Measurements from ENCODE around the gene CD300LG. TPM values are rescaled to one million over a fixed set of nuclear protein-coding genes. Genes with fewer than 3 reads are reported as not detected.

The CD300LG gene
- total RNA-seq, 1 donor from 2014 or later = not detected

DNA sequence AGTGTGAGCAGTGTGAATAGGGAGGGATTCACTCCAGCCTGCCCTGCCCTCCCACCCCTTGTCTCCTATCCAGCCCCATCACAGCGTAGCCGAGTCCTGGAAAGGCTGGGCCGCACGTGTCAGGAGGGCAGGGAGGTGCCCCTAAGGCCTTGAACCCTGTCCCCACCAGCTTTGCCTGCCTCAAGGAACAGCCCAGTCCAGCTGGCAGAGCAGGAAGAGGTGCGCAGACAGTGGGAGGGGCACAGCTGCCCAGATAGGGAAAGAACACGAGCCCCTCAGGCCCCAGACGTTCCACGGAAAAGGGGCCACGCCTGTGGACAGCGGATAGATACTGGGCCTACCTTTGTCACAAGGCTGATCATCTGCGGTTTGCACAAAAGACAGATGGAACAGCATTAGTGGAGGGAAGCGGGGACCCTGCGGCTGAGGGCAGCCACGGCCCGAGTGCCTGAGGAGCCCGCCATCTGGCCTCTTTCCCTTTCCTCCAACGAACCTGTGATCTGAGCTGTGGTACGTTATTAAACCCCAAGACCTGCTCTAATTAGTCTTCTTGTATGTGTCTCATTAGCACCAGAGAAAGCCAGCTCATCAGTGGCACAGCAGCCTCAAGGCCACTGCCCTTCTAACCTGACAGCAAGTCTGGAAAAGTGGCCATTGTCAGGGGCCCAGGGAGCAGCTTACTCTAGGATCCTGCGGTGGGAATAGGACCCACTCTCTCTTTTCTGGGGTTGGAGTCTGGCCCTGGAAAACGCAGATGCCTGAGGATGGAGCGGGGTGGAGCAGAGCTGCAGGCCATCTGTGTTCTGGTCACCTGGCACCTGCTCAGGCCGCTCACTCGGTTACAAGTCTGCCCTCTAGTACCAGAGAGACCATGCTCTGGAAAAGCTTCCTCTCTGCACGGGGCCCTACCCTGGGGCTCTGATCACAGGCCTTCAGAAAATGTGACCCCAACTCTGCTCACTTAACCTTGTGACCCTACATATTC is 30.3 kb upstream of the CD300LG start:
- TF ChIP-seq, protein P1, sequence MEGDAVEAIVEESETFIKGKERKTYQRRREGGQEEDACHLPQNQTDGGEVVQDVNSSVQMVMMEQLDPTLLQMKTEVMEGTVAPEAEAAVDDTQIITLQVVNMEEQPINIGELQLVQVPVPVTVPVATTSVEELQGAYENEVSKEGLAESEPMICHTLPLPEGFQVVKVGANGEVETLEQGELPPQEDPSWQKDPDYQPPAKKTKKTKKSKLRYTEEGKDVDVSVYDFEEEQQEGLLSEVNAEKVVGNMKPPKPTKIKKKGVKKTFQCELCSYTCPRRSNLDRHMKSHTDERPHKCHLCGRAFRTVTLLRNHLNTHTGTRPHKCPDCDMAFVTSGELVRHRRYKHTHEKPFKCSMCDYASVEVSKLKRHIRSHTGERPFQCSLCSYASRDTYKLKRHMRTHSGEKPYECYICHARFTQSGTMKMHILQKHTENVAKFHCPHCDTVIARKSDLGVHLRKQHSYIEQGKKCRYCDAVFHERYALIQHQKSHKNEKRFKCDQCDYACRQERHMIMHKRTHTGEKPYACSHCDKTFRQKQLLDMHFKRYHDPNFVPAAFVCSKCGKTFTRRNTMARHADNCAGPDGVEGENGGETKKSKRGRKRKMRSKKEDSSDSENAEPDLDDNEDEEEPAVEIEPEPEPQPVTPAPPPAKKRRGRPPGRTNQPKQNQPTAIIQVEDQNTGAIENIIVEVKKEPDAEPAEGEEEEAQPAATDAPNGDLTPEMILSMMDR (conservative IDR thresholded peaks at IDR 0.05; ENCODE audit: low read depth, low read length) = no peak
- H3K4me3 ChIP-seq (ENCODE audit: low read depth, low read length) = no peak overlapping the region
- DNase-seq (ENCODE audit: low read depth) = no peak

DNA sequence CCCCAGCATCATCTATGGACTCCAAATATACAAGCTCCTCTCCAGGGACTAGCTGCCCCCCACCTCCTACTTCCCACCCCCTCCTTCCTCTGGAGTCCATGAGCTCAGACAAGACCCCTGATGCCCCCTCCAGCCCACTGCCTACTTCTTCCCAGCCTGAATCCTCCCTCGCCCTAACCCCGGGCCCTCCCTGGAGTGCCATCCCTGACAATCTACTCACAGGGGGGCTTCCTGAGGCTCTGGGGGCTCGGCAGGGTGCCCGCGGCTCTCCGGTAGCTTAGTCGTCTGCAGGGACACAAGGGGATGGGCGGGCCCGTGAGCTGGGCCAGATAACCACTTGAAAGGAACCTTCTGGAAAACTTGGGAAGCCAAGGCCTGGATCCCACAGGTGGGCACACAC is 29.1 kb upstream of the CD300LG start:
- TF ChIP-seq, protein P1 (conservative IDR thresholded peaks at IDR 0.05; ENCODE audit: low read depth, low read length) = no peak
- H3K4me3 ChIP-seq (ENCODE audit: low read depth, low read length) = no peak overlapping the region
- DNase-seq (ENCODE audit: low read depth) = no peak

DNA sequence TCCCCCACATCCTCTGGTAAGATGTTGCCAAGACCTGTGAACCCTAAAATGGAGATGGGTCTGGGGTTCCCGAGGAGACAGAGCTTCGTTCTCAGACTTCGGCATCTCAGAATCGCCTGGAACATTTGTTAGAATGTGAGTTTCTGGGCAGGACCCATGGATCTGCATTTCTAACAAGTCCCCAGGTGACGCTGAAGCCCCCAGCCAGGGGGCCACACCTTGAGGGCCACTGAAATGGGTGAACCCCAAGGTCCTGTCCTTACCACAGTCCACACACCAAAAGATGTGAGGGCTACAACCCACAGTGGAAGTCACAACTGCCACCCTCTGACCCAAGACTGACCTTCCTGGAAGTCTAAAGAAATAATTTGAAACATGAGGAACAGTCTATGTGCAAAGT is 28.0 kb upstream of the CD300LG start:
- no peak for DNase-seq (ENCODE audit: low read depth)
- TF ChIP-seq, protein P1 (conservative IDR thresholded peaks at IDR 0.05; ENCODE audit: low read depth, low read length) = no peak
- H3K4me3 ChIP-seq (ENCODE audit: low read depth, low read length) = no peak overlapping the region

DNA sequence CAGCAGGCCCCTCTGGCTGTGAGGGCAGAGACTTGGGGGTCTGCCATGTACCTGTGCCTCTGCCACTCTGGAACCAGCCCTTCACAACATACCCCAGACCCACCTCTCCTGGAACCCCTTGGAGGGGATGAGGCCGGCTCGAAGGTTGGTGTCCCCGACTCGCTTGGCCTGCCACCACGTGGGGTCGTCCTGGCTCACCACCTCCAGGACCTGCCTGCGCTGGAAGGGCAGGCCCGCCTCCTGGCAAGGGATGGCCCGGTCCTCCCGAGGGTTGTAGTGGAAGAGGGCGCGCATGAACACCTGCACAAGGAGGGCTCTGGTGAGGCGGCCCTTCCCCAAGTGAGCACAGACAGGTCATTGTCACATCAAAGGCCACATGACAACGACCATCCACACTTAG is 26.2 kb upstream of the CD300LG start:
- TF ChIP-seq, protein P1 (conservative IDR thresholded peaks at IDR 0.05; ENCODE audit: low read depth, low read length) = no peak
- H3K4me3 ChIP-seq (ENCODE audit: low read depth, low read length) = no peak overlapping the region
- no peak for DNase-seq (ENCODE audit: low read depth)

DNA sequence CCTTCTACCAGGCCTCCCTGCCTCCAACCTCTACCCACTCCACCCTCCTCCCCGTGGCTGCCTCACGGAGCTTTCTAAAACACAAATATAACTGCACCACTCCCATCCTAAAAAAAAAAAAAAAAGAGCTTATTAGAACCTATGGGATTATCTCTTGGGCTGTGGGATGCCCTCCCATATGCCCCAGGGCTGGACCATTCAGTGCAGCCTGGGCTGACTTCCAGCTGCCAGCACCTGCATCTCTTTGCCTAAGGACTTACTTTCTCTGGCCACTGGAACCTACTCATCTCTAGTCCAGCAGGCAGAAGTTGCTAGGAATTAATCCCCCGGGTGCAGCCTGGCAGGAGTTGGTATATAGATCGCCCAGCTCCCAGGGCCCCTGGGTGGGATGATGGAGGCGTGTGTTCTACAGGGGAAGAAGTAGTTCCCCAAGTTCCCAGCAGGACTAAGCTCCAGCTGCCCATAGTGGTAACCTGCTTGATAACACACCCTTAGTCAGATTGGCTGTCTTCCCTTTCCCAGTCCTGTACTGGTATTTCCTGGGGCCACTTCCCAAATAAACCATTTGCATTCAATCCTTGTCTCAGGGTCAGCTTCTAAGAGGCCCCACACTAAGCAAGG is 24.3 kb upstream of the CD300LG start:
- H3K4me3 ChIP-seq (ENCODE audit: low read depth, low read length) = no peak overlapping the region
- DNase-seq (ENCODE audit: low read depth) = no peak
- TF ChIP-seq, protein P1 (conservative IDR thresholded peaks at IDR 0.05; ENCODE audit: low read depth, low read length) = no peak

DNA sequence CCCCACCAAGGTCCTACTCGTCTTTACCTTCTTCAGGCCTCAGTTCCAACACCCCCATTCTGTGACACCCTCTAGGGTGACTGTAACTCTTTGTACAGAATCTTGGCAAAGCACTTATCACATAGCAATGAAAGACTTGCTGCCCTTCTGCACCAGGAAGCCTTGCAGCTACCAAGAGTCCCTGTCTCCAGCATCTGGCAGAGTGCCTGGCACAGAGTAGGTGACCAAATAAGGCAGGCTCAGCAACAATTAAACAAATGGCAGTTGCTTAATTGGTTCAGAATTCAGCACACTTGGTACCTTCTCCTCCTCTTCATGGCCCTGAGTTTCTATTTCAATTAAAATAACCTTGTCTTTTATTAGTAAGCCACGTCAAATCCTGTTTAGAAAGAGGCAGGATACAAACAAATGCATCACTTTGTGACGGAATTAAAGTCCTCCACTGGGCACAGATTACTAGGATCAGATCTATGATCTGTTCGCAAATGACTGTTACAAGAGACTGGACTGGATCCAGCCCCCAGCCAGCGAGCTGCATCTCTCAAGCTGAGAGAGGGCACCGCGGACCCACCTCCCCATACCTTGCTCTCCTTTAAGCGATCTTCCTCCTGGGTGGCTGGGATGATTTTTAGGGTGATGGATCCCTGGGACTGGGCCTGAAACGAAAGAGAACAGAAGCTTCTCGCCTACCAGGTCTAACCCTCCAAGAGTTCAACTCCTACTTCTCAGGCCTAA is 23.5 kb upstream of the CD300LG start:
- H3K4me3 ChIP-seq (ENCODE audit: low read depth, low read length) = no peak overlapping the region
- TF ChIP-seq, protein P1 (conservative IDR thresholded peaks at IDR 0.05; ENCODE audit: low read depth, low read length) = no peak
- no peak for DNase-seq (ENCODE audit: low read depth)
